Suprapubic skin (tissue), 4 donors: ENCODE data around the gene BCL2L1. TPM values are rescaled to one million over a fixed set of nuclear protein-coding genes. Genes with fewer than 3 reads are reported as not detected.
"Not testable (repeated sequence)": the region's sequence is repeated elsewhere in the genome, so short reads cannot be mapped to it uniquely, and the experiment has no call there.

Source experiments
- DNase-seq, 2 donors: peaks; one replicate each; pipeline ENCODE4 v3.0.0-alpha.2; 2019; ENCODE audit warnings: low spot score in 2 of 2
- H3K27ac ChIP-seq: fragments of 200-600 bp; sonication (generic); one replicate; pipeline ENCODE4 v1.5.1; 2019
- H3K27me3 ChIP-seq: fragments of 200-600 bp; sonication (generic); one replicate; pipeline ENCODE4 v1.5.1; 2019
- H3K36me3 ChIP-seq: fragments of 200-600 bp; sonication (generic); one replicate; pipeline ENCODE4 v1.5.1; 2019
- H3K4me1 ChIP-seq: fragments of 200-600 bp; sonication (generic); one replicate; pipeline ENCODE4 v1.5.1; 2019
- H3K4me3 ChIP-seq: fragments of 200-600 bp; sonication (generic); one replicate; pipeline ENCODE4 v1.5.1; 2019; ENCODE audit warnings: mild to moderate bottlenecking
- H3K9me3 ChIP-seq: fragments of 200-600 bp; sonication (generic); one replicate; pipeline ENCODE4 v1.5.1; 2019
- EP300 ChIP-seq: sonication (generic); formaldehyde crosslinking; IDR thresholded peaks from one replicate; pipeline ENCODE4 v1.6.1; 2017; ENCODE audit warnings: antibody characterized with exemption
- POLR2A ChIP-seq, 2 donors: fragments of 450-650 bp; IDR thresholded peaks; one replicate each; pipeline ENCODE4 v1.6.1; 2017; ENCODE audit warnings: antibody characterized with exemption in 2 of 2, mild to moderate bottlenecking in 2 of 2, moderate library complexity in 2 of 2
- POLR2AphosphoS5 ChIP-seq, 3 donors: sonication (generic); formaldehyde crosslinking; IDR thresholded peaks; one replicate each; pipeline ENCODE4 v1.6.1; 2017; ENCODE audit warnings: antibody characterized with exemption in 3 of 3
- WGBS: methylation state at CpG from one replicate; pipeline ENCODE4 v1.1.5; 2018; 5-methylcytosine and 5-hydroxymethylcytosine counted together
- total RNA-seq, 4 donors: library from RNA; depleted of rRNA; stranded (reverse); fragments of >200 nt; gene quantifications; one replicate each; pipeline ENCODE4 v1.1.0, GENCODE V29; 2016
- TF ChIP-seq, protein P1 (sequence below), 2 donors: fragments of 200-600 bp in 1 of 2; fragments of 450-650 bp in 1 of 2; sonication (generic) in 1 of 2; IDR thresholded peaks; one replicate each; pipeline ENCODE4 v1.5.1; 2016 to 2019; ENCODE audit warnings: antibody characterized with exemption in 2 of 2, mild to moderate bottlenecking in 1 of 2, moderate library complexity in 1 of 2

The BCL2L1 gene
- total RNA-seq, 4 donors from 2014 or later, result 104 to 120 (median 107) TPM

DNA sequence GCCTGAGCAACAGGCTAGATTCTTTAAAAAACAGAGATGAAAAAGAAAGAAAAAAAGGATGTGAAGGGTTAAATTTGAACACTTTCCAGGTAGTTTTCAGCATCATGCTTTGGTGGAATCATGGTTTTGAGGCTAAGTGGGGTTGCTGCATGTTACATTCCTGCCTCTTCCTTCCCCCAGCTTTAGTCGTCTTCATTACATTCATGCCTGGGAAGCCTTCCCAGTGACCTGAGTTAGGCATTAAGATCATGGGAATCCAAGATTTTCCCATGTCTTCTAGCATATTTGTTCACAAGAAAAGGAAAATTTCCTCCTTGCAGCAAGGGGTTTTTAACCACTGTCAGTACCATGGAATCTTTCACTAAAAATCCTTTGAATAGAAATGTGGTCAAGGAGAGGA is 28.5 kb upstream of the BCL2L1 start:
- Histone ChIP-seq H3K27ac (no peak overlapping the region), H3K36me3 (no peaks in the 10 kb centered on the region), H3K27me3 (no peaks in the 10 kb centered on the region), H3K4me1 (peaks cover 7% of the 10 kb centered on the region), H3K4me3 (no peak overlapping the region), H3K9me3 (no peaks in the 10 kb centered on the region)
- no peak for TF ChIP-seq EP300
- WGBS, result 53% methylated on average over 1 of the region's 1 CpG
- DNase-seq, result no peak

DNA sequence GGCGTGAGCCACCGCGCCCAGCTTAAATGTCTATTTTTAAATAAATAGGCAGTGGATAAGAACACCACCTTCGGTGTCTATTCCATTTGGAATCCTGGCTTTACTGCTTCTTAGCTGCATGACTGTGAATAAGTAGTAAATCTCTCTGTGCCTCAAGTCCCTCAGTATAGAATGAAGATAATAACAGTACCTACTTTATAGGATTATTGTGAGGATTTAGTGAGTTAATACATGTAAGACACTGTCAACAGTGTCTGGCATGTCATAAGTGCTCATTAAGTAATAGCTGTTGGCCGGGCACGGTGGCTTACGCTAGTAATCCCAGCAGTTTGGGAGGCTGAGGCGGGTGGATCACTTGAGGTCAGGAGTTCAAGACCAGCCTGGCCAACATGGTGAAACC is 26.6 kb upstream of the BCL2L1 start:
- no peaks in the 10 kb centered on the region for H3K27me3 ChIP-seq
- H3K4me1 ChIP-seq, result peaks cover 7% of the 10 kb centered on the region
- no peaks in the 10 kb centered on the region for H3K9me3 ChIP-seq
- 99% methylated on average over 8 of the region's 8 CpGs for WGBS
- TF ChIP-seq POLR2A (IDR thresholded peaks at IDR 0.05) (no peak), POLR2AphosphoS5 (IDR thresholded peaks at IDR 0.05) (no peak), EP300 (no peak)
- TF ChIP-seq, protein P1, sequence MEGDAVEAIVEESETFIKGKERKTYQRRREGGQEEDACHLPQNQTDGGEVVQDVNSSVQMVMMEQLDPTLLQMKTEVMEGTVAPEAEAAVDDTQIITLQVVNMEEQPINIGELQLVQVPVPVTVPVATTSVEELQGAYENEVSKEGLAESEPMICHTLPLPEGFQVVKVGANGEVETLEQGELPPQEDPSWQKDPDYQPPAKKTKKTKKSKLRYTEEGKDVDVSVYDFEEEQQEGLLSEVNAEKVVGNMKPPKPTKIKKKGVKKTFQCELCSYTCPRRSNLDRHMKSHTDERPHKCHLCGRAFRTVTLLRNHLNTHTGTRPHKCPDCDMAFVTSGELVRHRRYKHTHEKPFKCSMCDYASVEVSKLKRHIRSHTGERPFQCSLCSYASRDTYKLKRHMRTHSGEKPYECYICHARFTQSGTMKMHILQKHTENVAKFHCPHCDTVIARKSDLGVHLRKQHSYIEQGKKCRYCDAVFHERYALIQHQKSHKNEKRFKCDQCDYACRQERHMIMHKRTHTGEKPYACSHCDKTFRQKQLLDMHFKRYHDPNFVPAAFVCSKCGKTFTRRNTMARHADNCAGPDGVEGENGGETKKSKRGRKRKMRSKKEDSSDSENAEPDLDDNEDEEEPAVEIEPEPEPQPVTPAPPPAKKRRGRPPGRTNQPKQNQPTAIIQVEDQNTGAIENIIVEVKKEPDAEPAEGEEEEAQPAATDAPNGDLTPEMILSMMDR (IDR thresholded peaks at IDR 0.05), result no peak
- no peaks in the 10 kb centered on the region for H3K36me3 ChIP-seq
- DNase-seq, result no peak
- no peak overlapping the region for H3K27ac ChIP-seq
- no peak overlapping the region for H3K4me3 ChIP-seq

DNA sequence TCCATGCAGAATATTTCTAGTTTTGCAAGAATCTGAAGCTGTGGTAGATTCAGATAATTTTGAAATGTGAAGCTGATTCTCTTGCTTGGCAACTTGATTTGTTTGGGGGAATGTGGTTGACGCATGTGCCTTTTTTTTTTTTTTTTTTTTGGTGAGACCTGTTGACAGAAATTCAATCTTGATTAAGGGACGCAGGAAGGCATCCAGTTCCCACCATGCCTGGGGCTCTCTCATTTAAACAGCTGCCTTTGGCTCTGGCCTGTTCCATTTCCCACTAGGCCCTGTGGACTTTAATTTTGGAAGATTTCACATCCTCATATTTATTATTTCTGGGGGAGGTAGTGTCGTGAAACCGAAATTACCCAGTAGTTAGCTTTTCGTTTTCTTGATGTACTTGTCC is 25.0 kb upstream of the BCL2L1 start:
- DNase-seq, result no peak
- WGBS, result 37% methylated on average over 5 of the region's 5 CpGs
- TF ChIP-seq, protein P1 (IDR thresholded peaks at IDR 0.05), result no peak
- TF ChIP-seq POLR2AphosphoS5 (IDR thresholded peaks at IDR 0.05), result no peak
- no peak for TF ChIP-seq EP300
- no peak for TF ChIP-seq POLR2A (IDR thresholded peaks at IDR 0.05)

GRCh38 chr20:31747028-31747427 is 24.4 kb upstream of the BCL2L1 start:
- H3K27me3 ChIP-seq, DNase-seq, H3K4me3 ChIP-seq, H3K27ac ChIP-seq, H3K9me3 ChIP-seq, H3K36me3 ChIP-seq, H3K4me1 ChIP-seq: not testable (repeated sequence)
- WGBS, result 82% methylated on average over 14 of the region's 14 CpGs

More for the DNA sequence above, 25.0 kb upstream of the BCL2L1 start:
- no peaks in the 10 kb centered on the region for H3K27me3 ChIP-seq
- H3K9me3 ChIP-seq, result no peaks in the 10 kb centered on the region
- H3K27ac ChIP-seq, result no peak overlapping the region
- peaks cover 7% of the 10 kb centered on the region for H3K4me1 ChIP-seq
- no peaks in the 10 kb centered on the region for H3K36me3 ChIP-seq
- H3K4me3 ChIP-seq, result no peak overlapping the region

DNA sequence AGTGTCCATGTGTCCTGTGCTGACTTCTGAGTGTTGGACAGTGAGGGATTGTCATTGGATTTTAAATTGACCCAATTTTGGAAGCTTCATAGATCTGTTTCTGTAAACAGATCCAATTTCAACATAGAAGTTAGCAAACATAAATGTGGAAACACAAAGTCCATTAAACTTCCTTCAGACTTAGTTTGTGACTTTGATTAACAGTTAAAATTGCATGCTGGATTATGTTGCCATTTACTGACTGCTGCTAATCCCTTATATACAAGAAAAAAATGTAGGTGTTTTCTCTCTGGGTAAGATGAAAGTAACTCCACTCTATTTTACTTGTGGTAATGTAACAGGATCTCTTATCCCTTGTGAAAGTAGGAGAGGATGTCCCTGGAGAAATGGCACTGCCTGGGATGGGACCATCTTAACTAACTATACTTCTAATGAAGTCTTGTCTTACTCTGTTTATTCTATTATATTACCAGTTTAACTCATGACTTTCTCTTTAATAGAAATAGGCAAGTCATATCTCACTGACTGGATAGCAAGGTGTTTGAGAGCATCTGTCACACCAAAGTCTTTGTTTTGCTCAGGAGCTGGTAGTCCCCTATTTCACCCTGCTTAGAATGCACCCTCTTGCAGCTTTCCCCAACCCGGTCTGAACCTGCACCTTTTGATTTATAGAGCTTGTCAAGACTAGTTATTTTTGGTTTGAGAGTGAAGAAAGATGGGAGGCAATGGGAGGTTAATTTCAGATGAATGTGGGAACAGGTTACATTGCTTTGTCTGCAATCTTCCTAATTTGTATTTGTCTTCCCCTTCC is 23.6 kb upstream of the BCL2L1 start:
- no peak overlapping the region for H3K27ac ChIP-seq
- no peaks in the 10 kb centered on the region for H3K9me3 ChIP-seq
- H3K4me3 ChIP-seq, result no peak overlapping the region
- no peak for DNase-seq
- no peaks in the 10 kb centered on the region for H3K36me3 ChIP-seq
- WGBS, result 12% methylated on average over 1 of the region's 1 CpG
- H3K4me1 ChIP-seq, result peaks cover 7% of the 10 kb centered on the region
- TF ChIP-seq, protein P1 (IDR thresholded peaks at IDR 0.05), result no peak
- TF ChIP-seq POLR2A (IDR thresholded peaks at IDR 0.05) (no peak), EP300 (no peak)
- H3K27me3 ChIP-seq, result no peaks in the 10 kb centered on the region

GRCh38 chr20:31740656-31741323 is 18.1 kb upstream of the BCL2L1 start:
- H3K4me3 ChIP-seq, result no peak overlapping the region

More at GRCh38 chr20:31740656-31741323, 18.1 kb upstream of the BCL2L1 start:
- no peaks in the 10 kb centered on the region for H3K27me3 ChIP-seq
- TF ChIP-seq POLR2A (IDR thresholded peaks at IDR 0.05) (no peak), EP300 (no peak), POLR2AphosphoS5 (IDR thresholded peaks at IDR 0.05) (no peak)
- TF ChIP-seq, protein P1 (IDR thresholded peaks at IDR 0.05), result no peak
- no peak for DNase-seq
- 55% methylated on average over 1 of the region's 1 CpG for WGBS
- H3K4me1 ChIP-seq, result peaks cover 9% of the 10 kb centered on the region
- H3K27ac ChIP-seq, result no peak overlapping the region
- H3K9me3 ChIP-seq, result no peaks in the 10 kb centered on the region
- no peaks in the 10 kb centered on the region for H3K36me3 ChIP-seq
